Left colon (tissue), 2 donors: ENCODE results near the gene LRMDA. TPM values are rescaled to one million over a fixed set of nuclear protein-coding genes. Genes with fewer than 3 reads are reported as not detected.

Experiments used
- ATAC-seq: fragments of 200-7000 bp; cut with Tn5 transposase; one replicate; pipeline ENCODE4 v1.9.1; 2020; ENCODE audit warnings: mild to moderate bottlenecking, moderate library complexity
- DNase-seq, 2 donors: peaks; one replicate each; pipeline ENCODE4 v3.0.0-alpha.2; 2020
- intact Hi-C, 2 donors: fragments of 100-400 bp; cut with DNase I in 1 of 2; cut with micrococcal nuclease in 1 of 2; formaldehyde crosslinking; loops; one replicate each; pipeline versions ENCODE4 v1.11.2 to v1.14.0; 2022; cut with DNase I, micrococcal nuclease
- total RNA-seq, 2 donors: library from RNA; stranded (reverse); fragmentation: NEBNext Ultra II Directional; extraction: Animal tissue kit (Norgen Biotek cat#: 25700); gene quantifications; one replicate each; pipeline ENCODE4 v1.2.1, GENCODE V29; 2021
- donor health status: DM: no; HTN: no; CAD: no.
- donor health status: DM: yes; HTN: yes; CAD: no.

The LRMDA gene
- total RNA-seq, 2 donors from 2014 or later, result 8.1 to 10.6 TPM

DNA sequence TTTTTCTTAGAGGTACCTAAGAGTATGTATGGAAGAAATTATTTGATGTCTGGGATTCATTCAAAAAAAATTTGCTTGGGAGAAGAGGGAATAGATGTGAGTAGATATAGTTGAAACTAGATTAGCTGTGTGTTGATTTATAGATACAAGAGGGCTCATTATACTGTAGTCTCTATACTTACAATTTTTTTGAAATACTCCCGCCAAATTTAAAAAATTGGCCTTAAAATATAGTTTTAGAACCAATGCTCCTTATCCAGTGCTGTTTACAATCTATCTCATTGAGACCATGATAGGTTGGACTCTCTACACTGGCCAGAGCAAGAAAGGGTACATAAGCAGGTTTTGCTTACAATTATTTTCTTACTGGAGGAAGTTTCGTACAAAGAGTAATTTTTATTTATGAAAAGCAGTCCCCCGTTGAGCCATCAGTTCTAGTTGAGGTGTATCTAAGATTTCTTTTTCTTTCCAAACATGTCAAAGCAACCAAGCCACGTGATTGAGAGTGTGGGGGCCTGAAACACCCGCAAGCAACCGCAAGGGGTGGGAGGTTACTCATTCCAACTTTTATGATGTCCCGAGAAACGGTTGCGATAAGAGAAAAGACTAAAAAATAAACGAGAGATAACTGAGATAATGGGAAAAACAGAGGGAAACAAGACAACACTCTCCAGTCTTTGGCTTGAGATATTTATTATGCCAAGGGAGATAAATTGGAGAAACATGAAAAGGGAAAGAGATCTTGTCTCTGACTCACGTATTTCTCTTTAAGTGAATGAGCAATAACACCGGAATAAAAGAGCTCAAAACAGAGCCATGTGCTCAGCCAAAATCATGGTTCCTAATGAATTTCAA lies 729.2 kb downstream of the LRMDA start:
- ATAC-seq (no peak), DNase-seq (no peak)
- intact Hi-C loops, result no loop called here

DNA sequence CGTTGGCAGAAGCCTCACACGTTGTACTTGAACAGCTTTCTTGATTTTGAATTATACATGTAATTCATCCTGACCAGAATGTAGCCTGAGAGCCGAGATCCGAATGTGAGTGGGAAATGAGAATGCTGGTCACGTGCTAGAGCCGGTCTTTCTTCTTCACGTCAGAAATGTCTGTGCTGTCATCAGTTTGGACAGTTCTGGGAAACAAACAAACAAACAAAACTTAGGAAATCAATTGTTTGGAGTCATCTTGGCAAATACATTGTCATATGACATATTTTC lies 729.8 kb downstream of the LRMDA start:
- intact Hi-C loops, result no loop called here
- DNase-seq (no peak), ATAC-seq (no peak)

DNA sequence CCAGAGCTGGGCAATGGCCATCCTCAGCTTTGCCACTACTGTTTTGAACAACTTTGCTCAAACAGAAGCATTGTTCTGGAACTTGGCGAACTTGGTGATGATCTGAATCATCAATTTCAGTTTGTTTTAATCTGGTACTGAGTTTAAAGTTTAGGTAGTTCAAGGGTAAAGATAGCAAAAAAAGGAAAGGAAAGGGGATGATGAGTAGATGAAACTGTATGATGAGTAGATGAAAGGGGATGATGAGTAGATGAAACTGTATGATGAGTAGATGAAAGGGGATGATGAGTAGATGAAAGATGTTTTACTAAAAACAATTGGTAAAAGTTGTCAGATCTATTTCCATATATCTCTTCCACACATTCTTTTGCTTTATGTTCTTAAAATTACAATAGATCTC lies 737.0 kb downstream of the LRMDA start:
- ATAC-seq (no peak), DNase-seq (no peak)
- intact Hi-C loops, result no loop called here

DNA sequence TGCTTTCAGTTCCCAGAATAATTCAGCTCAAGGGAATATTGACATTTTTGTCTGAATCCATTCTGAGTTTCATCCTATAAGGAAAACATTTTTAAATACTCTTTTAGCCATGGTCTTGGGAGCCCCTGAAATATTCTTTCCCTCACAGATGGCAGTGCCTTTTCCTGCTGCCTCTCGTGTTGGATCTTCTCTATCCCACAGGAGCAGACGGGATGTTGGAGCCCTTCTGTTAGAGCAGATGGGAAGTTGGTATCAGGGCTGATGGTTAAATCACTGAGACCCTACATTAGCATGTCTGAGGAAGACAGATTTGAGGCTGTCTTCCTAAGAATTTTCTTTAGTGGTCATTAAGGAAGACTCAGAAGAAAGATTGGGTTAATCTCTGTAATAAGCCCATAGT lies 737.8 kb downstream of the LRMDA start:
- intact Hi-C loops, result no loop called here
- ATAC-seq, result no peak

DNA sequence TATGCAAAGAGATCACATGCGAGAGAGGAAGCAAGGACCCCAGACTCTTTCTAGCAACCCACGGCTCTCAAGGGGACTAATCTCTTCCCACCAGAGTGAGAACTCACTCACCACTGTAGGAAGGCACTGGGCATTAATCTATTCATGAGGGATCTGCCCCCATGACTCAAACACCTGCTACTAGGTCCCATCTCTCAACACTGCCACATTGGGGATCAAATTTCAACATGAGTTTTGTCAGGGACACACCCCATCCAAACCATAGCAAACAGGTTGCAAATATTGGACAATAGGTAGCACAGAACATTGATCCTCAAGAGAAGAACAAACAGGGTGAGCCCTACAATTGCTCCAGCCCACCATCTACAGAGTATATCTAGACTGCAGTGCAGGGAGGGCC lies 740.6 kb downstream of the LRMDA start:
- DNase-seq, result no peak
- intact Hi-C loops, result no loop called here
- ATAC-seq, result no peak

More for the DNA sequence above, 737.8 kb downstream of the LRMDA start:
- no peak for DNase-seq

DNA sequence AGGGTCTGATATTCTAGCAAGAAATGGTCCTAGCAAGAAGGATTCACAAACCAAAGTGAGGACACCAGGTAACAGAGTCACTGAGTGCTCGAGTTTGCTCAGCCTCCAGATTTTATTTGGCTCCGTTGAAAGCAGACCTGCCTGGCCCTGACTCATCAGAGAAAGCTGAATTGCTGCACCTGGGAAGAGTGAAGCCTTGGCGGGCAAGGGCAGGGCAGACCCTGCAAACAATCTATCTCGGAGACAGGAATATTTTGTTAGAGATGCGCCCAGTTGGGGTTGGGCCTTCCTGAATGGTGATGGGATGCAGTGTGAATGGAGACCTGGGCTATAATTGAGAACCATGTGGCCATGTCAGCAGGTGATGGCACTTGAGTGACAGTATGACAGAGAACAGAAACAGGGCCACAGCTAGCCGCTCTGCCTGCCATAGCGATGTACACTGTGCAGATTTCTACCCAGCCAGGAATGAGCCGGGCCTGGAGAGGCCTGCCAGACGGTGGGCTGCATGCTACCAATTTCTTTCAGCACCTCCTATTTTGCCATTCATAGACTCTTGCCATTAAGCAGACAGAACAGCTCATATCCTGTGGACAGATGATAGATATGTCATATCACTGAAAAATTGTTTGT lies 744.2 kb downstream of the LRMDA start:
- intact Hi-C loops, result no loop called here
- ATAC-seq (no peak), DNase-seq (no peak)

- intact Hi-C loops, result no loop called here
- ATAC-seq, result no peak
- DNase-seq, result no peak
Observed at GRCh38 chr10:76176166-76176550, 744.7 kb downstream of the LRMDA start.

DNA sequence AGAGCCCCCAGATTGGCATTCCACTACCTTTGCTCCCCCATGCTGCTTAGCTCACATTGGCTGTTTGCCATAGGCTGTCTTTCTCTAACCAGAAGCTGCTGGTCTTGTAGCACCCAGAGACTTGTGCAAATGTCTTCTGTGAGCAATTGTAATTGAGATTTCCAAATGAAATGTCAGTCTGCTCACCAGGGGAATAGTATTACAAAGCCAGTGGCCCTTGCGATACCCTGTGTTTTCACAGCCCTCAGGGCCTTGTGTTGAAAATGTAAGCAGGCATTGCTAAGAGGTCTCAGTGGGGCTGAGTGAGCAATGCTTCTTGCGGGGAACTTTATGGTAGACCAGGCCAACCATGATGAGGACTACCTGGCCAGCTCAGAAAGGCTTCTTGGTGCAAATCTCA lies 746.5 kb downstream of the LRMDA start:
- intact Hi-C loops, result no loop called here
- DNase-seq (no peak), ATAC-seq (no peak)

DNA sequence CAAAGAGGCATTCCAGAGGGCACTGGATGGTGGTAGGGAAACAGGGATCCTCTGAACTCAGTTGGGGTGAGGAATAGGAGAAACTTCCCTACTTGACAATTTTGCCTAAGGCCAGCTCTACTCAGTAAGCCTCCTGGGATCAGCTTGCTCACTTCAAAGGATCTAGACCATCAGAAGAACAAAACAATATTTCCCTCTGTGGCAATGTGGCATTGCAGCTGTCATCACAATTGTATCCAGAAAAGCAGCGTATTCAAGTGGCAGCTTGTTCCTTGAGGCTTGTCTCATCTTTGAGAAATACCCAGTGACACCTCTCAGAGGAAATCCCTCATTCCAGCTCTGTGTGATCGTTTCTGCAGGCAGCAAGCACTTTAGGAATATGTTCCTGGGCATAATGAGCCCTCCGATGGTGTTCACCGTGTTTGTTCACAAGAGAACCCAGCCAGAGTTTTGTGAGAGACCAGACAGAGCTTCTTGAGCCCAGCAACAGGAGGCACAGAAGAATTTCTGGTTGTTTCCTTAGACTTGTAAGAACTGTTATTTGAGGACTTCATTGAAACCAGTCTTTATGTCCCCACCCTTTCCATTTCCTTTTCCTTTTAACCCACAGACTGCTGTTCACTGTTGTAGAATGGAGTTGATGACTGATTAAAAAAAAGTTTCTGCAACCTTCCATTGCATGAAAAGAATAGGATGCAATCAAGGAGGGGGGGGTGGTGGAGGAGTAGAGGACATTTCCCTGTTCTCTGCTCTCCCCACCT lies 747.3 kb downstream of the LRMDA start:
- ATAC-seq, result no peak
- intact Hi-C loops, result no loop called here
- DNase-seq, result no peak

DNA sequence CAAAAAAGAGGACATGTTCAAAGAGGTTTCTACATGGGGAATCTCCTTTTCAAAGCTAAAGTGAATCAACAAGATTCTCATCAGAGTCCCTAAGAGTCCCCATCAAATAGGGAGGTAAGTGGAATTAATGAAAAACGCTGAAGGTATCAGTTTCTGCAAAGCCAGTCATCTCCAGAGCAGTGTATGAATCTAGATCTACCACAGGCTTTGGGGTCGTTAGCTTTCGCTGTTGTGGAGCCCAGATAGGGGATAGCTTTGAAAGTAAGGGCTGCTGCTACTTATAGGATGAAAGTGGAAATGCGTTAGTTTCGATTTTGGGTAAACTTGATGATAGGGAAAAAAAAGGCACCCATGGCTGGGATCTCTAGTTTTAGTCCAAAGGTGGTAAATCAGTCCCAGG lies 748.4 kb downstream of the LRMDA start:
- DNase-seq, result no peak
- intact Hi-C loops, result no loop called here
- no peak for ATAC-seq

- ATAC-seq, result no peak
- intact Hi-C loops, result no loop called here
- no peak for DNase-seq
Observed at GRCh38 chr10:76184647-76185046, 753.2 kb downstream of the LRMDA start.

- DNase-seq (no peak), ATAC-seq (no peak)
- intact Hi-C loops, result no loop called here
Observed at GRCh38 chr10:76185471-76186301, 754.3 kb downstream of the LRMDA start.

GRCh38 chr10:76188216-76188615 lies 756.8 kb downstream of the LRMDA start:
- DNase-seq (no peak), ATAC-seq (no peak)
- intact Hi-C loops, result no loop called here

DNA sequence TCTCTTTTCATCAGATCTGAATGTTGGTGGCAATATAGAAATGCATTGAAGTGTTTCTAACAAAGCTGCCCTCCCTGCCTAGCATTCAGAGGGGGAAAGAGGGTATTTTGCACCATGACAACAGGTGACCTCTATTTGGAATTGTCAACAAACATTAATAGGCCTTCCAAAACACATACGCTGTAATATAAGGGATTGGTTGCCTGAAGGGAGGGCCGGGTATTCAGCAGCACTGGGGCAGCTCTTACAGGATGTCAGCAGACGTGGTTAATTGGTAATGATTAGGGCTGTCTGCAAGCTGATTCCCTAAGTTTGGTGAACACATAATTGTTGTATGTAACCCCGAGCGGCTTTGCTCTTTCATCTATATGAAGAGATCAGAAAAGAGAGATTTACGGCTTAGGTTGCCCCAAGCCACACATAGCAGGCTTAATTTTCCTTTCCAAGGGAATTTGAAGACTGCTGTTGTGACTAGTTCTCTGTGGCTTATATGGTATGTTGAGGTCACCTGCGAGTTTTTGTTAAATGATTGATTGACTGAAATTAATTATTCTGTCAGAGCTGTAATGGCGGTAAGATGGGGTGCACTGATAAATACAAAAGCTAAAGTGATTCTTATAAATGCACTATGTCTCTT lies 759.3 kb downstream of the LRMDA start:
- intact Hi-C loops, result no loop called here
- DNase-seq (no peak), ATAC-seq (no peak)

DNA sequence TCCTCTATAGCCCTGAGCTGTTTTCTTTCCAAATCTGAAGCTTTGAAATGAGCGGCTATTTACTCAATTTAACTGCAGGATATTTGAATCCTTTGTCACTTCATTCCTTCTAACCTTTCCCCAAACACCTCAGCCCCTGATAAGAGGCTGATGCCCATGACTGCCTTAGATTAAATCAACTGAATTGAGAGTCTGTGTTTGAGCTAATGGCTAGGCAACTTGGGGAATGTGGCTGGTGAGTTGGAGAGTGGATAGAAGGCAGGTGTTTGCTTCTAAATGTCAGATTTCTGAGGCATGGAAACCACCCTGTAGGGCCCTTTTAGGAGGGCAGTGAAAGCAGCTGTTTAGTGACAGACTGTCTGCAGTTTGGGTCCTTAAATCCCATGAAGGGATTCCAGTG lies 759.9 kb downstream of the LRMDA start:
- ATAC-seq, result no peak
- intact Hi-C loops, result no loop called here
- DNase-seq, result no peak

- no peak for ATAC-seq
- no peak for DNase-seq
- intact Hi-C loops, result no loop called here
Observed at GRCh38 chr10:76192151-76192550, 760.7 kb downstream of the LRMDA start.

DNA sequence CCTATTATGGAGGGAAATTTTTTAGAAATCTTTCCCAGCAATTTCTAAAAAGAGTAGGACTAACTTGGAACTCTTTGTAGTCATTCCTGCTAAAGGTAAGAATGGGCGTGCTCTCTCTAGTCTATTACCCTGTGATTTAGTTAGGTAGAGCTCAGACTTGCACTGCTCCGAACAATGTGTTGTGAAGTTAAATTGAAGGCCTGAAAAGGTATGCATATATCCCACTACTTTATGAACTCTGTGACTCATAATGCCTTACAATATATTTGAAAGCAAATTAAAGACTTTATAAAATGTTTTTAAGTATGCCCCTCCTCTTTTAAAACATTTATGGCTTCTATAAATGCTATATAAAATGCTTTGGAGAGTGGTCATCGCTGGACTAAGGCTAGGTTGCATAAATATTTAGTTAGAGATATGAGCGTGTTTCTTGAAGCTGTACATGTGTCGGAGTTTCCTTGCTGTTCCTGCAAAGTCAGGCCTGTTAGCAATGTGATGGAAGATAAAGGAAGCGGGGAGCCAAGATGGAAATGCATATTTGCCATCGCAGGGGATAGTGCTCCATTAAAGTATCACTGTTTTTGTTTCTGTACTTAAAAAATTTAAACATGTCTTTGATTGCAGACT lies 761.4 kb downstream of the LRMDA start:
- ATAC-seq, result no peak
- intact Hi-C loops, result no loop called here

GRCh38 chr10:76195654-76196390 lies 764.4 kb downstream of the LRMDA start:
- intact Hi-C loops, result no loop called here
- ATAC-seq (no peak), DNase-seq (no peak)

More for the DNA sequence above, 761.4 kb downstream of the LRMDA start:
- no peak for DNase-seq
